Smooth muscle cell (in vitro differentiated cells): ENCODE results near the gene MSRB3. TPM values are rescaled to one million over a fixed set of nuclear protein-coding genes. Genes with fewer than 3 reads are reported as not detected.

ENCODE experiments used
- DNase-seq: peaks from one replicate; lab custom pipeline; 2025; ENCODE audit not compliant: unreplicated experiment; lab: John Stamatoyannopoulos, UW
- H2AFZ ChIP-seq: fragments of 200-600 bp; sonication (generic); 2 replicates; pipeline ENCODE4 v1.6.0; 2016; ENCODE audit warnings: antibody characterized with exemption, low read depth, mild to moderate bottlenecking
- H3F3A ChIP-seq: fragments of 200-600 bp; sonication (generic); 2 replicates; pipeline ENCODE4 v1.6.0; 2017; ENCODE audit warnings: antibody characterized with exemption, low read depth
- H3K27ac ChIP-seq: fragments of 200-600 bp; sonication (generic); 2 replicates; pipeline ENCODE4 v1.5.1; 2016; ENCODE audit warnings: low read depth, mild to moderate bottlenecking
- H3K27me3 ChIP-seq: fragments of 200-600 bp; sonication (generic); 2 replicates; pipeline ENCODE4 v1.6.1; 2016; ENCODE audit warnings: low read depth, mild to moderate bottlenecking
- H3K36me3 ChIP-seq: fragments of 200-600 bp; sonication (generic); 2 replicates; pipeline ENCODE4 v1.5.1; 2016; ENCODE audit warnings: low read depth
- H3K4me1 ChIP-seq: fragments of 200-600 bp; sonication (generic); 2 replicates; pipeline ENCODE4 v1.5.1; 2016; ENCODE audit warnings: low read depth
- H3K4me2 ChIP-seq: fragments of 200-600 bp; sonication (generic); 2 replicates; pipeline ENCODE4 v1.6.0; 2016; ENCODE audit warnings: mild to moderate bottlenecking
- H3K4me3 ChIP-seq: fragments of 200-600 bp; sonication (generic); 2 replicates; pipeline ENCODE4 v1.5.1; 2016; ENCODE audit warnings: mild to moderate bottlenecking
- H3K79me2 ChIP-seq: fragments of 200-600 bp; sonication (generic); 2 replicates; pipeline ENCODE4 v1.6.0; 2016; ENCODE audit warnings: low read depth, mild to moderate bottlenecking
- H3K9ac ChIP-seq: fragments of 200-600 bp; sonication (generic); 2 replicates; pipeline ENCODE4 v1.6.0; 2016; ENCODE audit warnings: low read depth
- H3K9me3 ChIP-seq: fragments of 200-600 bp; sonication (generic); replicated peaks from 2 replicates; pipeline ENCODE4 v1.5.1; 2016; ENCODE audit warnings: low read depth
- H4K20me1 ChIP-seq: fragments of 200-600 bp; sonication (generic); 2 replicates; pipeline ENCODE4 v1.6.0; 2016; ENCODE audit warnings: low read depth
- WGBS: methylation state at CpG from one replicate; pipeline ENCODE4 v1.1.7; 2016; ENCODE audit warnings: low lambda C conversion rate; 5-methylcytosine and 5-hydroxymethylcytosine counted together
- polyA plus RNA-seq: library from polyadenylated mRNA; unstranded; fragments of >200 nt; fragmentation: Nextera tagmentation; extraction: Ambion mirVana; gene quantifications from 2 replicates; pipeline ENCODE4 v1.2.1, GENCODE V29; 2016
- total RNA-seq: library from RNA; depleted of rRNA; stranded (reverse); fragments of >200 nt; gene quantifications from 2 replicates; pipeline ENCODE4 v1.2.3, GENCODE V29; 2014
- TF ChIP-seq, protein P1 (sequence below): fragments of 200-600 bp; sonication (generic); IDR thresholded peaks from 2 replicates; pipeline ENCODE4 v1.5.1; 2017; ENCODE audit warnings: borderline replicate concordance, mild to moderate bottlenecking, antibody characterized with exemption; ENCODE audit not compliant: insufficient read depth, poor library complexity, severe bottlenecking

Gene MSRB3
- total and polyA plus RNA-seq, 2 experiments from 2014 or later: 63.1 to 107 TPM

DNA sequence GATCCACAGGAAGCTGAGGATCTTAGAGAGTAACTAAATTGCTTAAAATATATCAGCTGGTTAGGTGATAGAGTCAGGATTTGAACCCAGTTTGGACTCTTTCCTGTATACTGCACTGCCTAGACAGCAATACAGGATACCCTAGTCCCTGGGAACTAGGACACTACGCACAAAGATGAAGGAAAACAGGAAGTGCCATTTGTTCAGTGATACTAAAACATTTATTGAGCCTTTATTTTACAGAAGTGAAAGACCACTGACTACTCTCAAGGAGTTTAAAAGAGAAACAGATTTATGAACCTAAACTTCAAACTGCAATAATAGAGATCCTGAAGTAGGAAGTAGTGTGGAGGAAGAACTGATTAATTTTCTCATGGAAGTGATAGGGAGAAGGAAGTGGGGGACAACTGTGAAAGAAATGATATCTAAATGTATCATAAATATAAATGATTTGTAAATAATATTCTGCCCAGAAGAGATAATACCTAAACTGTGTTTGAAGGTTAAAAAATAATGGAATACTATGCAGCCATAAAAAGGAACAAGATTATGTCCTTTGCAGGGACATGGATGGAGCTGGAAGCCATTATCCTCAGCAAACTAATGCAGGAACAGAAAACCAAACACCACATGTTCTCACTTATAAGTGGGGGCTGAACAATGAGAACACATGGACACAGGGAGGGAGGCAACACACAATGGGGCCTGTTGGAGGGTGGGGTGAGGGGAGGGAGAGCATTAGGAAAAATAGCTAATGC, 18.2 kb downstream of the MSRB3 start:
- no peak for DNase-seq

DNA sequence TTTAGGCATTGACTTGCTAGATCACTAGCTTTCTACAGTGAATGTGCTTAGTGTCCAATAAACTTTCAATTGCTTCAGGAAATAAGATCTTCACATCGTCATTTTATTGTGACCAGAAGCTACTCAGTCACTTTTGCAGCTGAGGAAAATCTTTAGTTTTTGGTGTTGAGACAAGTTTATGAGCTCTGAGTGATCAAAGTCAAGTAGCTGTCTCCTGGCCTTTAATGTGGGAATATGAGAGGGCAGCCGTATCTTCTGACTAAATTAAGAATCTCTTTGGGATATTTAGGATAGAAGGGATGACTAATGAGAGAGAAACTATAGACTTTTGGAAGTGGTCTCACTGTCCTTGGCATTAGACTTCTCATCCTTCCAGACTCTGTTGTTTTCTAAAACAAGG, 21.6 kb downstream of the MSRB3 start:
- Histone ChIP-seq H3K9ac (peak overlapping the region; percentile 19), H3F3A (peaks cover 49% of the 10 kb centered on the region), H3K4me2 (peak overlapping the region; percentile 74), H3K4me1 (peaks cover 21% of the 10 kb centered on the region), H3K36me3 (no peaks in the 10 kb centered on the region), H3K79me2 (peaks cover 95% of the 10 kb centered on the region), H3K4me3 (no peak overlapping the region), H3K27ac (peak overlapping the region; percentile 64), H3K27me3 (no peaks in the 10 kb centered on the region), H3K9me3 (no peaks in the 10 kb centered on the region), H4K20me1 (peaks cover 20% of the 10 kb centered on the region), H2AFZ (no peak overlapping the region)
- 23% methylated on average over 2 of the region's 2 CpGs for WGBS
- TF ChIP-seq, protein P1, sequence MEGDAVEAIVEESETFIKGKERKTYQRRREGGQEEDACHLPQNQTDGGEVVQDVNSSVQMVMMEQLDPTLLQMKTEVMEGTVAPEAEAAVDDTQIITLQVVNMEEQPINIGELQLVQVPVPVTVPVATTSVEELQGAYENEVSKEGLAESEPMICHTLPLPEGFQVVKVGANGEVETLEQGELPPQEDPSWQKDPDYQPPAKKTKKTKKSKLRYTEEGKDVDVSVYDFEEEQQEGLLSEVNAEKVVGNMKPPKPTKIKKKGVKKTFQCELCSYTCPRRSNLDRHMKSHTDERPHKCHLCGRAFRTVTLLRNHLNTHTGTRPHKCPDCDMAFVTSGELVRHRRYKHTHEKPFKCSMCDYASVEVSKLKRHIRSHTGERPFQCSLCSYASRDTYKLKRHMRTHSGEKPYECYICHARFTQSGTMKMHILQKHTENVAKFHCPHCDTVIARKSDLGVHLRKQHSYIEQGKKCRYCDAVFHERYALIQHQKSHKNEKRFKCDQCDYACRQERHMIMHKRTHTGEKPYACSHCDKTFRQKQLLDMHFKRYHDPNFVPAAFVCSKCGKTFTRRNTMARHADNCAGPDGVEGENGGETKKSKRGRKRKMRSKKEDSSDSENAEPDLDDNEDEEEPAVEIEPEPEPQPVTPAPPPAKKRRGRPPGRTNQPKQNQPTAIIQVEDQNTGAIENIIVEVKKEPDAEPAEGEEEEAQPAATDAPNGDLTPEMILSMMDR: no peak
- DNase-seq: no peak

More for the DNA sequence above, 18.2 kb downstream of the MSRB3 start:
- no peaks in the 10 kb centered on the region for H3K9me3 ChIP-seq
- no peaks in the 10 kb centered on the region for H3K27me3 ChIP-seq
- no peak overlapping the region for H3K4me2 ChIP-seq
- H3K27ac ChIP-seq: no peak overlapping the region
- TF ChIP-seq, protein P1: no peak
- peaks cover 54% of the 10 kb centered on the region for H4K20me1 ChIP-seq
- H3K4me1 ChIP-seq: peaks cover 10% of the 10 kb centered on the region
- H2AFZ ChIP-seq: no peak overlapping the region
- H3K36me3 ChIP-seq: no peaks in the 10 kb centered on the region
- WGBS: 100% methylated on average over 1 of the region's 1 CpG
- H3K4me3 ChIP-seq: no peak overlapping the region
- peaks cover 30% of the 10 kb centered on the region for H3F3A ChIP-seq
- no peak overlapping the region for H3K9ac ChIP-seq
- peaks cover 95% of the 10 kb centered on the region for H3K79me2 ChIP-seq

DNA sequence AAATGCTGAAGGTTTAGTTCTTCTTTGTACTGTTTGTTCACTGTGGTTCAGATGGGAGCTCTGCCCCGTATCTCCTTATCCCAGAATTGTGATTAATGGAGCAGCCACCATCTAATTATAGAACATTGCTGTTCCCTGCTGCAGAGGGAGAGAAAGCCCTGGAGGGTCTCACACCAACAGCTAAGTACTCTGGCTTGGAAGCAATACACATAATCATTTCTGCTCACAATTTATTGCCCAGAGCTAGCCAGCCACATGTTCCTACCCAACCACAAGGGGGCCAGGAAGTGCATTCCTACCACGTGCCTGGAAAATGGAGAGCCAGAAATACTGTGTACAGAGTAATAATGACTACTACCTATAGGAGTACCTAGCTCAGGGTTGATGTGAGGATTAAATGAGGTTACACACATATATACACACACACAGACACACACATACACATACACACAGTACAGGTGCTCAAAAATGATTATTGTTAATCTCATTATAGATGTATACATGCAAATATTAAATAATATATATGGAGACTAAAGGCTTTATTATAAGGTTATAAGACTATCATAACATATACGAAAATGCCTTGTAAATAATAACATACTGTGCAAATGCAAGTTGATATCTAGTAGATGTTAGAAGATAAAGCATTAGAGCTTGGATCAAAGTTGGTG, 22.3 kb downstream of the MSRB3 start:
- TF ChIP-seq, protein P1: peak; percentile 47
- H3F3A ChIP-seq: peaks cover 50% of the 10 kb centered on the region
- no peaks in the 10 kb centered on the region for H3K27me3 ChIP-seq
- H4K20me1 ChIP-seq: peaks cover 13% of the 10 kb centered on the region
- H3K9me3 ChIP-seq: no peaks in the 10 kb centered on the region
- no peak overlapping the region for H3K9ac ChIP-seq
- H3K4me1 ChIP-seq: peaks cover 26% of the 10 kb centered on the region
- no peaks in the 10 kb centered on the region for H3K36me3 ChIP-seq
- no peak overlapping the region for H3K4me3 ChIP-seq
- H3K27ac ChIP-seq: peak overlapping the region; percentile 64
- 33% methylated on average over 3 of the region's 3 CpGs for WGBS
- no peak overlapping the region for H2AFZ ChIP-seq
- DNase-seq: no peak
- peaks cover 94% of the 10 kb centered on the region for H3K79me2 ChIP-seq
- H3K4me2 ChIP-seq: peak overlapping the region; percentile 74
